ENCODE measurements around the gene SLC35C1.
"Not testable (repeated sequence)": the region's sequence is repeated elsewhere in the genome, so short reads cannot be mapped to it uniquely, and the experiment has no call there.

SLC35C1 gene

GRCh38 chr11:45827123-45827522 is 22.2 kb downstream of the SLC35C1 start:
- no peak overlapping the region for H3K27ac ChIP-seq
- TF ChIP-seq ZFX (IDR thresholded peaks at IDR 0.05) (no peak), CTCF (conservative IDR thresholded peaks at IDR 0.05) (no peak)

GRCh38 chr11:45828996-45829395 is 24.0 kb downstream of the SLC35C1 start:
- no peak overlapping the region for H3K27ac ChIP-seq
- TF ChIP-seq ZFX (IDR thresholded peaks at IDR 0.05): no peak

DNA sequence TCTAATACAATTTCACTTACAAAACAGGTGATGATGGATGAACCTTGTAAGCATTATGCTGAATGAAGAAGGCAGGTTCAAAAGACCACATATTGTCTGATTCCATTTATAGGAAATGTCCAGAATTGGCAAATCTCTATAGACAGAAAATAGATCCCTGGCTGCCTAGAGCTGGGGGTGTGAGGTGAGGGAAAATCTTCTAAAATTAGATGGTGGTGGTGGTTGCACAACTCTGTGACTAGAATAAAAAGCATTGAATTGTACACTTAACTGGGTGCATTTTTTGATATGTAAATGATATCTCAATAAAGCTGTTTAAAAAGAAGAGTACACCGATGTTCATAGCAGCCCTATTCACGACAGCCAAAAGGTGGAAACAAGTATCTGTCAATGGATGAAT is 25.6 kb downstream of the SLC35C1 start:
- H3K27ac ChIP-seq: no peak overlapping the region
- TF ChIP-seq ZFX (IDR thresholded peaks at IDR 0.05) (no peak), CTCF (conservative IDR thresholded peaks at IDR 0.05) (no peak)

GRCh38 chr11:45832811-45833441 is 28.0 kb downstream of the SLC35C1 start:
- H3K27ac ChIP-seq: no peak overlapping the region
- TF ChIP-seq CTCF (conservative IDR thresholded peaks at IDR 0.05) (no peak), ZFX (IDR thresholded peaks at IDR 0.05) (no peak)

GRCh38 chr11:45833761-45834160 is 28.8 kb downstream of the SLC35C1 start:
- TF ChIP-seq ZFX (IDR thresholded peaks at IDR 0.05) (no peak), CTCF (conservative IDR thresholded peaks at IDR 0.05) (no peak)
- no peak overlapping the region for H3K27ac ChIP-seq

- no peak overlapping the region for H3K27ac ChIP-seq
- no peak for TF ChIP-seq ZFX (IDR thresholded peaks at IDR 0.05)
- TF ChIP-seq CTCF (conservative IDR thresholded peaks at IDR 0.05): no peak
Observed at GRCh38 chr11:45834298-45834756, 29.4 kb downstream of the SLC35C1 start.

- no peak for TF ChIP-seq ZFX (IDR thresholded peaks at IDR 0.05)
- no peak for TF ChIP-seq CTCF (conservative IDR thresholded peaks at IDR 0.05)
- H3K27ac ChIP-seq: no peak overlapping the region
Observed at GRCh38 chr11:45839204-45839603, 34.3 kb downstream of the SLC35C1 start.

- H3K27ac ChIP-seq: not testable (repeated sequence)
Observed at GRCh38 chr11:45840251-45840650, 35.3 kb downstream of the SLC35C1 start.

Measured in C4-2B (cell line).